SH-SY5Y (cell line): ENCODE measurements around the gene DIAPH3.

Experiments used
- GATA2 ChIP-seq: IDR thresholded peaks from 2 replicates; pipeline ENCODE4 v1.6.1; 2011; ENCODE audit warnings: mild to moderate bottlenecking, low read depth, low read length
- GATA3 ChIP-seq: IDR thresholded peaks from 2 replicates; pipeline ENCODE4 v1.6.1; 2011; ENCODE audit warnings: low read depth, mild to moderate bottlenecking, low read length, moderate library complexity

GRCh38 chr13:59766236-59766635, 397.5 kb downstream of the DIAPH3 start:
- TF ChIP-seq GATA3 = no peak
- no peak for TF ChIP-seq GATA2
